Measurements from ENCODE around the gene FOXR1. TPM values are rescaled to one million over a fixed set of nuclear protein-coding genes. Genes with fewer than 3 reads are reported as not detected.

FOXR1 gene
- polyA plus RNA-seq, 4 donors, result not detected

DNA sequence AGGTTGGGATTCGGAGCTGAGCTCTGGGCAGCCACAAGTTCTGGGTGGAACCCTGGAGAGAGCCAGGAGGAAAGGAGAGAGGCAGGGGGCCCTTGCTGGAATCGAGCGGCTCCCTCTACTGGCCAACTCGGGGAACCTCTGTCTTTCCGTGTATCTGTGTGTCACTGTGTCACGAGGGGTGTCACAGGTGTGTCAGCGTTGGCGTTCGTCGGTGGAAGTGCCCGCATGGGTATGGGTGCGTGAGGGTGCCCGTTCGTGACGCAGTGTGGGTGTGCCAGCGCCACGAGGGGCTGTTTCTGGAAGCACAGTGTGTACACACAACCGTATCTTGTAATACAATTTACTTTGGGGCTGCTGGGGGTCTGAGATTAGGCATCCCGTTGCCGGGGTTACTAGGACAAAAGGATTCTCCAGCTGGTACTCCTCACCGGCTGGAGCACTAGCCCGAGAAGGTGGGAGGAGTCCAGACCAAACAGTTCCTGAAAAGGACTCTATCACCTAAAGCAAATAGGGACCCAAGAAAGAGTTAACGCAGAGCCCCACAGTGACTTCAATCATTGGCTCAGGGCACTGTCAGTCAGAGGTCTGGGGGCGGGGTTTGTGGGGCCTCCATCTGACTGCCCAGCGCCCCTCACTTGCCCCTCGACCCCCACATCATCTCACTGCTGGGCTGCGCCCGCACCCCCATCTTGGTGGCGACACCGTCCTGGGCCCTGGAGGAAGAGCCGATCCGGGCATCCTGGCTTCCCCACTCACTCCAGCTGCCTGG is 43.3 kb upstream of the FOXR1 start:
- peak overlapping the region; percentile 73 to 90 (median 81) for H3K4me3 ChIP-seq (ENCODE audit: low read depth in 1 of 3, low read length in 3 of 3)
- H3K27ac ChIP-seq (ENCODE audit: low read depth in 1 of 3, low read length in 2 of 3), result peak overlapping the region; percentile 94 to 99 (median 97)
- H3K27me3 ChIP-seq (ENCODE audit: control insufficient read depth in 3 of 3, insufficient read depth in 3 of 3, low read length in 3 of 3), result no peaks in the 10 kb centered on the region
- H3K4me1 ChIP-seq (ENCODE audit: control insufficient read depth in 3 of 3, insufficient read depth in 2 of 3, low read depth in 1 of 3, low read length in 2 of 3), result peaks cover 2 to 39% (median 2%) of the 10 kb centered on the region in 3 donors
- 0 to 1% (median 0%) methylated on average over 32 of the region's 32 CpGs for WGBS, 3 donors
- FAIRE-seq (no peak), DNase-seq (peak; percentile 97 to 98)
- peaks cover 0 to 5% (median 0%) of the 10 kb centered on the region in 3 donors for H3K36me3 ChIP-seq (ENCODE audit: control insufficient read depth in 3 of 3, insufficient read depth in 2 of 3, low read depth in 1 of 3, low read length in 3 of 3)
- no peaks in the 10 kb centered on the region for H3K9me3 ChIP-seq (ENCODE audit: control insufficient read depth in 2 of 2, insufficient read depth in 1 of 2, low read depth in 1 of 2, low read length in 1 of 2)

DNA sequence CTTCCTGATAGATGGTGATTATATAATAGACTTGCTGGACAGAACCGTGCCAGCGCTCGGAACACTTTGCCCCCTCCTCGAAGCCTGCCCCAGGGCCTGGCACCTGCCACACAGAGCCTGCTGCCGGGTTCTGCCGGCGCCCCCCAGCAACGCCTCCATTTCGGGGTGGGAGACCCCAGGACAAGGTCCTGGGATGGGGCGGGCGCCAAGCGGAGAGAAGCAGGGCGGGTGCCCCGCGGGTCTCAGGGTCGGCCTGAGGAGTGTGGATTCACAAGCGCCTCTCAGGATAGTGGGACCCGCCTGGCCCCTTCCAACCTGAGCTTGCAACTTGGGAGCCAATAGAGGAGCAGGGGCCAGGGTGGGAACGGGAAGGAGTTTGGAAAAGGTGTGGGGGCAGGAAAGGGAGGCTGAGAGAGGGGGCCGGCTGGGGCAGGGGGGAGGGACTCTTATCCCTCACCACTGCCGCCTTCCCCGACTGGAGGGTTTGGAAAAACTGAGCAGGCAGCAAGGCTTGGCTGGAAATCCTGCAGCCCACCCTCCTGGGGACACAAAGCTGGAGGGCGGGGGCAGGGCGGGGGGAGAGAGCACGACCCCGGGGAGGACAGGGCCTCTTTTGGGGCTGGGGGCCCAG is 42.6 kb upstream of the FOXR1 start:
- Histone ChIP-seq H3K27me3 (ENCODE audit: control insufficient read depth in 3 of 3, insufficient read depth in 3 of 3, low read length in 3 of 3) (no peaks in the 10 kb centered on the region), H3K4me3 (ENCODE audit: low read depth in 1 of 3, low read length in 3 of 3) (peak overlapping the region; percentile 73 to 90 (median 81)), H3K36me3 (ENCODE audit: control insufficient read depth in 3 of 3, insufficient read depth in 2 of 3, low read depth in 1 of 3, low read length in 3 of 3) (no peaks in the 10 kb centered on the region), H3K9me3 (ENCODE audit: control insufficient read depth in 2 of 2, insufficient read depth in 1 of 2, low read depth in 1 of 2, low read length in 1 of 2) (no peaks in the 10 kb centered on the region), H3K4me1 (ENCODE audit: control insufficient read depth in 3 of 3, insufficient read depth in 2 of 3, low read depth in 1 of 3, low read length in 2 of 3) (peaks cover 2 to 34% (median 2%) of the 10 kb centered on the region in 3 donors), H3K27ac (ENCODE audit: low read depth in 1 of 3, low read length in 2 of 3) (peak overlapping the region; percentile 94 to 99 (median 97))
- 0 to 1% (median 0%) methylated on average over 15 to 26 of the region's 26 CpGs for WGBS, 3 donors
- no peak for FAIRE-seq
- DNase-seq, result peak in 1 of 2 donors; percentile 57

- no peak for FAIRE-seq
- peak; percentile 91 to 93 for DNase-seq
- Histone ChIP-seq H3K9me3 (ENCODE audit: control insufficient read depth in 2 of 2, insufficient read depth in 1 of 2, low read depth in 1 of 2, low read length in 1 of 2) (no peaks in the 10 kb centered on the region), H3K4me3 (ENCODE audit: low read depth in 1 of 3, low read length in 3 of 3) (peak overlapping the region; percentile 71 to 90 (median 73)), H3K4me1 (ENCODE audit: control insufficient read depth in 3 of 3, insufficient read depth in 2 of 3, low read depth in 1 of 3, low read length in 2 of 3) (peaks cover 2 to 32% (median 2%) of the 10 kb centered on the region in 3 donors), H3K36me3 (ENCODE audit: control insufficient read depth in 3 of 3, insufficient read depth in 2 of 3, low read depth in 1 of 3, low read length in 3 of 3) (no peaks in the 10 kb centered on the region), H3K27me3 (ENCODE audit: control insufficient read depth in 3 of 3, insufficient read depth in 3 of 3, low read length in 3 of 3) (no peaks in the 10 kb centered on the region), H3K27ac (ENCODE audit: low read depth in 1 of 3, low read length in 2 of 3) (peak overlapping the region; percentile 94 to 99 (median 97))
- WGBS, 3 donors, result 0 to 1% (median 0%) methylated on average over 18 to 24 of the region's 26 CpGs
Observed at GRCh38 chr11:118929501-118930093, 42.0 kb upstream of the FOXR1 start.

DNA sequence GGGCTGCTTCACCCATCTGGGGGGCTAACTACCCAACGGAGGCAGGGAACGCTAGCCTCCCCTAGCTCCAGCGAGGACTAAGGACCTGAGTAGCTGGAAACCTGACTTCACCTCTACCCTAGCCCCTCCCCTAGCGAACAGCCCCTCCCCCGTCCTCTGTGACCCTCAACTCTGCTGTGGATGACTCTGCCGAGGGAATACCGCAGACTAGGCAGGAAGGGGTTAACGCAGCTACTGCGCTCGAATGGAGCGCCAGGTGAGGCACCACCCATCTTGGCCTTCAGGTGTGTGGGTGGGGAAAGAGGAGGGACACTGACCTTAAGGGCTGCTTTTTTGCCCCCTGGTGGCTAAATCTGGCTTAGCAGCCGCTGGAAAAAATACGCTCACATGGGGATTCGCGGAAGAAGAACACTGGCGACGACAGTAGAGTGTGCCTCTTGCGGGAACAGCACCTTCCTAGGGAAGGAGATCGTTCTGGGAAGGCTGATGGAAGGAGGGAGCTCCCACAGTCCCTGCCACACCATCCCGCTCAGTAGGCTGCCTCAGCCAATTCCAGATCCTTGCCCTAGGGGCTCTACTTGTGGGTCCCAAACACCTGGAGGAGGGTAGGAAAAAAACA is 41.4 kb upstream of the FOXR1 start:
- H3K27ac ChIP-seq (ENCODE audit: low read depth in 1 of 3, low read length in 2 of 3), result peak overlapping the region; percentile 94 to 99 (median 97)
- no peaks in the 10 kb centered on the region for H3K27me3 ChIP-seq (ENCODE audit: control insufficient read depth in 3 of 3, insufficient read depth in 3 of 3, low read length in 3 of 3)
- FAIRE-seq (no peak), DNase-seq (peak; percentile 97 to 98)
- WGBS, 3 donors, result 0 to 1% (median 1%) methylated on average over 20 of the region's 20 CpGs
- H3K4me3 ChIP-seq (ENCODE audit: low read depth in 1 of 3, low read length in 3 of 3), result peak overlapping the region; percentile 22 to 90 (median 73)
- H3K9me3 ChIP-seq (ENCODE audit: control insufficient read depth in 2 of 2, insufficient read depth in 1 of 2, low read depth in 1 of 2, low read length in 1 of 2), result no peaks in the 10 kb centered on the region
- H3K4me1 ChIP-seq (ENCODE audit: control insufficient read depth in 3 of 3, insufficient read depth in 2 of 3, low read depth in 1 of 3, low read length in 2 of 3), result peaks cover 2 to 32% (median 2%) of the 10 kb centered on the region in 3 donors
- no peaks in the 10 kb centered on the region for H3K36me3 ChIP-seq (ENCODE audit: control insufficient read depth in 3 of 3, insufficient read depth in 2 of 3, low read depth in 1 of 3, low read length in 3 of 3)

DNA sequence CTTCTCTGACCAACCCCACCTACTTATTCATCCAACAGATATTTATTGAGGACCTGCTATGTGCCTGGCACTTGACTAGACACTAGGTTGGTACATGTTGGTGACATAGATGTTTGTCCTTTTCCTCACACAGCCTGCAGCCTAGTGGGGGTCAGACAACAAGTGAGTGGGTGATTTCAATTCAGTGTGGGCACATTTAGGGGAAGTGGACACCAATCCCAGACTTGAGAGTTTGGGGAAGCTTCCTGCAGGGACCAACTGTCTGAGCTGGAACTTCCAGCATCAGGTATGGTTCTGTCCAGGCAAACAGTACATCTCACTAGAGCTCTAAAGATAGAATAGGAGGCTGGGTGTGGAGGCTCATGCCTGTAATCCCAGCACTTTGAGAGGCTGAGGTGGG is 40.0 kb upstream of the FOXR1 start:
- H3K4me1 ChIP-seq (ENCODE audit: control insufficient read depth in 3 of 3, insufficient read depth in 2 of 3, low read depth in 1 of 3, low read length in 2 of 3), result peaks cover 2 to 26% (median 2%) of the 10 kb centered on the region in 3 donors
- no peaks in the 10 kb centered on the region for H3K9me3 ChIP-seq (ENCODE audit: control insufficient read depth in 2 of 2, insufficient read depth in 1 of 2, low read depth in 1 of 2, low read length in 1 of 2)
- H3K36me3 ChIP-seq (ENCODE audit: control insufficient read depth in 3 of 3, insufficient read depth in 2 of 3, low read depth in 1 of 3, low read length in 3 of 3), result no peaks in the 10 kb centered on the region
- H3K27ac ChIP-seq (ENCODE audit: low read depth in 1 of 3, low read length in 2 of 3), result no peak overlapping the region
- FAIRE-seq (no peak), DNase-seq (no peak)
- no peaks in the 10 kb centered on the region for H3K27me3 ChIP-seq (ENCODE audit: control insufficient read depth in 3 of 3, insufficient read depth in 3 of 3, low read length in 3 of 3)
- H3K4me3 ChIP-seq (ENCODE audit: low read depth in 1 of 3, low read length in 3 of 3), result no peak overlapping the region

DNA sequence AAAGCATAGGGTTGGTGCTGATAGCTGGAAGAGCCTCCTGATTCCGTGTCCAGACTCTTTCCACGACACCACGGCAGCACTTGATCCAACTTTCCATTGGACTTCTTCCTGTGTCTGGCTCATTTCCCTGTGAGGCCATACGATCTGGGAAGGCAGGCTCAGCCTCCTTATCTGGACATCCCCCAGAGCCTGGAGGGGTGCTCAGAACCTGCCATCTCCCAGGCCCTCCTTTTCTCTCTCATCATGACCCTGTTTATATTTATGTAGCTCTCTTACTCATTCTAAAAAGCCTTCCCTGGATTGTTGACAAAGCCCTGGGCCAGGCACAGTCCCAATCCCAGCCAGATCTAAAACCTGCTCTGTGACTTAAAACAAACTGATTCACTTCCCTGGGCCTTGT is 38.1 kb upstream of the FOXR1 start:
- 16 to 33% (median 24%) methylated on average over 4 of the region's 4 CpGs for WGBS, 3 donors
- DNase-seq, result no peak
- H3K36me3 ChIP-seq (ENCODE audit: control insufficient read depth in 3 of 3, insufficient read depth in 2 of 3, low read depth in 1 of 3, low read length in 3 of 3), result no peaks in the 10 kb centered on the region
- H3K9me3 ChIP-seq (ENCODE audit: control insufficient read depth in 2 of 2, insufficient read depth in 1 of 2, low read depth in 1 of 2, low read length in 1 of 2), result no peaks in the 10 kb centered on the region
- H3K27ac ChIP-seq (ENCODE audit: low read depth in 1 of 3, low read length in 2 of 3), result peak overlapping the region in 1 of 3 donors; percentile 27
- peaks cover 0 to 12% (median 2%) of the 10 kb centered on the region in 3 donors for H3K4me1 ChIP-seq (ENCODE audit: control insufficient read depth in 3 of 3, insufficient read depth in 2 of 3, low read depth in 1 of 3, low read length in 2 of 3)
- no peak overlapping the region for H3K4me3 ChIP-seq (ENCODE audit: low read depth in 1 of 3, low read length in 3 of 3)
- FAIRE-seq, result no peak
- H3K27me3 ChIP-seq (ENCODE audit: control insufficient read depth in 3 of 3, insufficient read depth in 3 of 3, low read length in 3 of 3), result no peaks in the 10 kb centered on the region

DNA sequence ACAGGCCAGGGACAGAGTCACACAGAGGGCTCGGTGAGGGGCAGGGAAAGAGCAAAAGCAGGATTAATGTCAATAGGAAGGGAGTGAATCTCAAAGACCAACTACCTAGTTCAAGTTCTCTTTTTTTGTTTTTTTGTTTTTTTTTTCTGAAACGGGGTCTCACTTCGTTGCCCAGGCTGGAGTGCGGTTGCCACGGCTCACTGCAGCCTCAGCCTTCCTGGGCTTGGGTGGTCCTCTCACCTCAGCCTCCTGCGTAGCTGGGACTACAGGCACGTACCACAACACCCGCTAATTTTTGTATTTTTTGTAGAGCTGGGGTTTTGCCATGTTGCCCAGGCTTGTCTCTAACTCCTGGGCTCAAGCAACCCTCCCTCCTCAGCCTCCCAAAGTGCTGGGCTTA is 36.2 kb upstream of the FOXR1 start:
- Histone ChIP-seq H3K27ac (ENCODE audit: low read depth in 1 of 3, low read length in 2 of 3) (no peak overlapping the region), H3K4me3 (ENCODE audit: low read depth in 1 of 3, low read length in 3 of 3) (no peak overlapping the region), H3K27me3 (ENCODE audit: control insufficient read depth in 3 of 3, insufficient read depth in 3 of 3, low read length in 3 of 3) (no peaks in the 10 kb centered on the region), H3K9me3 (ENCODE audit: control insufficient read depth in 2 of 2, insufficient read depth in 1 of 2, low read depth in 1 of 2, low read length in 1 of 2) (no peaks in the 10 kb centered on the region), H3K36me3 (ENCODE audit: control insufficient read depth in 3 of 3, insufficient read depth in 2 of 3, low read depth in 1 of 3, low read length in 3 of 3) (no peaks in the 10 kb centered on the region), H3K4me1 (ENCODE audit: control insufficient read depth in 3 of 3, insufficient read depth in 2 of 3, low read depth in 1 of 3, low read length in 2 of 3) (peaks cover 0 to 13% (median 2%) of the 10 kb centered on the region in 3 donors)
- 79 to 83% (median 81%) methylated on average over 8 of the region's 8 CpGs for WGBS, 3 donors
- FAIRE-seq (no peak), DNase-seq (no peak)

Measured in small intestine (tissue), 7 donors.